HCEC 1CT (cell line): ENCODE data around the gene DIS3L2.
A peak's percentile ranks its signal among the peaks of the same experiment; 100 is the strongest.
"Not testable (repeated sequence)": the region's sequence is repeated elsewhere in the genome, so short reads cannot be mapped to it uniquely, and the experiment has no call there.

Experiments
- DNase-seq: peaks from one replicate; pipeline ENCODE4 v3.0.0-alpha.2; 2017

The DIS3L2 gene

DNA sequence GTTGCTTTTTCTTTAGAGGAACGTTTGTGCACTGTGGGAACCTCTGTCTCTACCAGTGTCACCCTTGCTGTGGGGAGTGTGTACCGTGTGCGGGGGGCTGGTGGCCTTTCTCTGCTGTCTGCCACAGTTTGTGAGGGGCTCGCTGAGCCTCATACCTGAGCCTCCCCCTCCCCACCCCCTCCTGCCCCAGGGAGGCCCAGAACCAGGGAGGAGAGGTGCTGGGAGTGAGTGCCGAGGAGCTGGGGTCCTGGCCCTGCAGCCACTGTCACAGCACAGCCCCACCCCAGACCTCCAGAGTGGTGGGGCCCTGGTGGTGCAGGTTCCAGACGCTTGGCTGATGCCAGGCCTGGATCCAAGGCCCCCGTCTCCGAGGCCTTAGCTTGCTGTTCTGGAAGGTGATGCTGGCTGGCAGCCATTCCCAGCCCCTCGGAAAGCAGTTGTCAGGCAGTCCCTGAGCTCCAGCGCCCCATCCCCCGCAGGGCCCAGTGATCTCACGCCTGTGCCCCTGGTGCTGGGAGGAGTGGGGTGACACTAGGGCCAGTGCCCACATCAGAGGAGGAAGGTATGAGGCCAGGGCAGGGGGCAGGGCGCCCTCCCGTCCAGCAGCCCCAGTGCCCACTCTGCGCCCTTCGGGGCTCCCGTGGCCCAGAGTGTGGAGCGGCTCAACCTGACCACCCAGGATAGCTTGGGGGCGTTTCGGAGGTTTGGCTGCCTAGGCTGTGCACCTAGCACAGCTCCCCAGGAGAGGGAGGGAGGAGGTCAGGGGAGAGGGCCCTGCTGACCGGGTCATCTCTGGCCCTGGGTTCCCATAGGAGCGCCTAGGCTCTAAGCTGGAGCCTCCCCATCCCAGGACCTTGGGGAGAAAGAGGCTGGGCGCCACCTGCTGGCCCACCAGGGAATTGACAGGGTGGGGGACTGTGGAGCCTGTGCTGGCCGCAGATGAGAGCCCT is 364.1 kb downstream of the DIS3L2 start:
- no peak for DNase-seq

DNA sequence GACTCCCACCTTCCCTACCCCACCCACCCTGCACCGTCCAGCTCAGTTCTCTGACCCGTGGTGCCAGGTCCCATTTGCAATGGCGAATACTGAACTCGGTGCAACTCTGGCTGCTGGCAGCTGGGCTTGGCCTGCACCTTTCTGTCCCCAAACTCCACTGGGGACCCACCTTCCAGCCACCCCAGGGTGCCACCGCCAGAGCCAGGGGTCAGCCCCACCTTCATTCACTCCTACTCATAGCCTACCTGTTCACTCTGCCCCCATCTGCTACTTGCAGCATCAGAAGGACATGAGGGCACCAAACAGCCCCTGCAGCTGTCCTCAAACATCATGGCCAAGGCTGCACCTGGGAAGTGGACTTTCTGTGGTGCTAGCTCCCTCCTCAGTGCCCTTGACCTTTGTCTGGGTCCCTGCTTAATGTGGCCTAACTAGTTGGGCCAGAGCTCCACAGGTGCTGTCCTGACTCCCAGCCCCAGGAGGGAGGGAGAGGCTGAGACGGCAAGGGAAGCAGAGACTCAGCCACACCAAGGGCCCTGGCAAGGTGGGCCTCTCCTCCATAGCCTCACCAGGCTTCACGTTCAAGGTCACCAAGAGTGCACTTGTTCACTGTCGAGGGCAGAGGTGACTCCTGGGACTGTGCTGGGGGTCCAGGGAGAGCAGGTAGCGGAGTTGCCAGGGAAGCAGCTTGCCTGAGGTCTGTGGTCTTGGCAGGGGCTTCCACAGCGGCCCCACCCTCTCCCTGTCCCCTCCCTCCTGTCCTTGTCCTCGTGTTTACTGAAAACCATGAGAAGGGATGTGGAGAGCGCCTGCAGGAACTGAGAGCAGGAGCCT is 365.0 kb downstream of the DIS3L2 start:
- DNase-seq, result not testable (repeated sequence)

DNA sequence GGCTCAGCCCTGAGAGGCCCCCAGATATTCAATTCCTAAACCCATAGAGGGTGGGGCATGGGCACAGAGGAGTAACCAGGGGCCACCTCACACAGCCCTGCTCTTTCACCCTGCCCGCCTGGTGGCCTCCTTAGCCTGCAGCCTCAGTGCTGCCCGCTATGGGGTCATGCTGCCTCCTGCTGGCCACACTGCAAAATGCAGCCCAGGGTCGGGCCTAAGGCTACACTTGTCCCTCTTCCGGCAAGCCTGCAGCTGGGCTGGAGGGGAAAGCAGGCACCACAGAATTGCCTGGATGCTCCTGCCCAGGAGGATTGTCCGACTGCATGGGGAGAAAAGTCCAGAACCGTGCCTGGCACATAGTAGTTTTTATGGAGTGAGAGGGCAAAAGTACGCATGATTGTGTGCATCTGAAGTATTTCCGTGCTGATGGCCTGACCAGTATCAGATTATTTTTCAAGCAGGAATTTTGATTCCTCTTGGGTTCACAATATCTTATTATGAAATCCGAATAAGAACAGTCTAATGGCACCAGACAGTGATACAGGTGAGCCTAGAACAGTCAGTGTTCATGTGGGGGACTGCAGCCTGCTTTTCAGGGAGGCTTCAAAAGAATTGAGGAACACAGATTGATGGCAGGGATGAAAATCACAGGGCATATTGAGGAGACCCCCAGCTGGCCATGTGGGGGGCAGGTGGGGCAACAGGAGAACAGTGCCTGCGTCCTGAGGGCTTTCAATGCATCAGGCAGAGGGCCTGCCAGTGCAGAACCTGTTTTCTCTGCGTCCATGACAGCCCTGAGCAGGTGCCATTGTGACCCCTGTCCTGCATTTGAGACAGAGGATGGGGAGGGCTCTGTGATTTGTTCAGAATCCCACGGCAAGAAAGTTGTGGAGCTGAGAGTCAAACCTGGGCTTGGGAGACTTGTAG is 365.9 kb downstream of the DIS3L2 start:
- peak; percentile 19 for DNase-seq

DNA sequence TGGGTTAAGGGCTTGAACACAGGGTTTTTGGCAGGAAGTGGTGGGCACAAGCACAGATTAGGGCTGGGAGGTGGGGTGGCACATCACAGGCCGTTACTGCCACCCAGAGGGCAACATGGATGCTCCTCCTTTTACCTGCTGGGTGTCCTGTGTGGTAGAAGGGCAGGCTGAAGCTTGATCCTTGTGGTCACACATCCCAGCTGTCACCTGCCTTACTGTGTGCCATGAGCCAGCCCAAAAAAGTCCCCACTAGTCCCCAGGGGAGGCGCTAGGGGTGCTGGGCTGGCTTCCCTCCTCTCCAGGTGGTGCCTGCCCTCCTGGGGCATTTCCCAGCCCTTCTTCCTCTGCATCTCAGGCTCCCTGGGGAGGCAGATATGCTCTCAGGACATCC is 366.5 kb downstream of the DIS3L2 start:
- DNase-seq, result no peak

DNA sequence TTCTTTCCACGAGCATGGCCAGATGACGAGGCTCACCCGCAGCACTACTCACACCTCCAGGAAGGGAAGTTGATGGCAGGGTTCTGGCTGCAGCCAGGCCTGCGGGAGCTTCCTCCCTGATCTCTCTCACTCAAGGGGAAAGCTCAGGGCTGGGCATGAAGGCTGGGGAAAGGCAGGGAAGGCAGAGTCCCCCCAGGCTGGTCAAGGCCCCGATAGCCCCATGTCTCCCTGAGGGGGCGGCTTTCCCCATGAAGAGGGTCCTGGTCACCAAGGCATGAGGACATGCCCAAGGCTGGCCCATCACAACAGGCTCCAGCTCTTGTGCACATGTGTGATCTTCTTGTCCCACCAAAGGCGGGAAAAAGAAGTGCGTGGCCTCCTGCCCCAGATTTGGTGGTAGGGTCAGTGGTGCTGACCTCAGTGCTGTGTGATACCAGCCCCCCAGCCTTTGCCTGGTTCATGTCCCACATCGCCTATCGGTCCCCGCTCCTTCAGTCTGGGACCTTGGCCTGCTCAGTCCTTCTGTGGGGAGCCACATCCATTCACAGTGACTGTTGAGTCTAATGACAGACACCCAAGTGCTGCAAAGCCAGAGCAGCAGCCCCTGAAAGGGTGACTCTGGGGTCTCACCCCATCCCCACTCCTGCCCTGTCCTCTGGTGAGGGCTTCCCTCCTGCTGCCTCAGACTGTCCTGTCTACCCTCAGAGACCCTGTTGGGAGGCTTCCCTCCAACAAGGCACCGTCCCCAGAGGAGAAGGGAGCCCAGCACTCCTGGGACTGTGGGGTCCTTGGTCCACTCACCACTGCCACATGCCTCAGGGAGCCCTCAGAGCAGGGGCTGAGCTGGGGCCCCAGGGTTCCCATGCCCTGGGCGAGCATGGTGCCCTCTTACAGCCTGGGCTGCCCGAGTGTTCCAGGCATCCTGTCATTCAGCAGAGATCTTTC is 367.3 kb downstream of the DIS3L2 start:
- no peak for DNase-seq

DNA sequence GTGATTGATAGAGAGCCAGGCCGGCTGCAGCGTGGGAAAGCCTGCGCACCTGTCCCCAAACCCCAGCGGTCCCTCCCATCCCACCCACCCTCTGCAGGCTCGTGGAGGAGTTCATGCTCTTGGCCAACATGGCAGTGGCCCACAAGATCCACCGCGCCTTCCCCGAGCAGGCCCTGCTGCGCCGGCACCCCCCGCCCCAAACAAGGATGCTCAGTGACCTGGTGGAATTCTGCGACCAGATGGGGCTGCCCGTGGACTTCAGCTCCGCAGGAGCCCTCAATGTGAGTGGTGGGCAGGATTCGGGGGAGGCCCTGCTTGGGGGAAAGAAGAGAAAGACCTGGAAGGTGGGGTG is 368.2 kb downstream of the DIS3L2 start:
- DNase-seq, result no peak

DNA sequence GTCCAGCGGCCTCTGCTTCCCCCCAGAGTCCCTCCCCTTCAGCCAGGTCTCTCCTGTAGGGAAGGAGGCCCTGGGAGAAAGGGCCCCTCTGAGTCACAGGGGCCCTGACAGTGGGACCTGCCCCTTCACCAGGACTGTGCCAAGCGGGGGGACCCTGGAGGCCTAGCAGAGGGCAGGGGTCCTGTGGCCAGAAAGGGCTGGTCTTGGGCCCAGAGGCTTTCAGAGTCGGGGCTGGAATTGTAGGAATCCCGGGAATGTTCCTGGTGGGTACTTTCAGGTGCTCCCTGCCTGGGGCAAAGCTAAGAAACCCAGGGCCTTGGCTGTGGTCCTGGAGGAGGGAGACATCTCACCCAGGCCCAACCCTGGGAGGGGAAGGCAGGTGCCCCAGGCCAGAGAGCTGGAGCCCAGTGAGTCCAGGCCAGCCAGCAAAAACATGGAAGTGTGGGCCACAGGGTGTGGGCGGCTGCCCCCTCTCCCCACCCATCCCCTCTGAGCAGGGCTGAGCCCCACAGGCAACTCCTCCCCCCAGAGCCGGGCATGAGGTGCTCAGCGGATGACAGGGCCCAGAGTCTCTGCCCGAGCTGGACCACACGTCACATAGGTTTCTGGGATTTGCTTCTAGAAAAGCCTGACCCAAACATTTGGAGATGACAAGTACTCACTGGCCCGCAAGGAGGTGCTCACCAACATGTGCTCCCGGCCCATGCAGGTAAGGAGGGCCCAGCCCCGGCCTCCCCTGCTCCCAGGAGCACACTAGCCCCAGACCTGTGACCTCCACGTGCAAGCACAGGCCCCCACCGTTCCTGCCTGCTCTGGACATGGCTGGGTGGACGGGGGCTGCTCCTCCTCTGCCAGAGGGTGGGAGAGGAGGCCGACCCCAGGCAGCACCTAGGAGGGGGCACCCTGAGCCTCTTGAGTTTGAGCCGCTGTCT is 368.8 kb downstream of the DIS3L2 start:
- no peak for DNase-seq

DNA sequence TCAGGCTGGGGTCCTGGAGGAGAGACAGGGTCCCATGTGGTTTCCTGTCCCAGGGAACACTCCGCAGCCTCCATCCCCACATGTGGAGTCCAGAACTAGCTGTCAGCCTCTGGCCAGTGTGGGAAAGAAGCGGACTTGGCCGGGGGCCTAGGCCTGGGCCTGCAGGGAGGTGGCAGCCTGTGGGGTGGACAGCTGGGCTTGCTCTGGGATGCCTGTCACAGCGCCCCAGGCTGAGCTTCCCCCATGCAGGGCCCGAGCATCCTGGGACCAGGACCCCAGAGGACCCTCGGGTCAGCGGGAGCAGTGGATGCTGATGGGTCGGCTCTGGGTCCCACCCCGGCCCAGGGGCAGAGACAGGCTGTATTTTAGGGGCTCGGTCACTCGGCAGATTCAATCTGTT is 369.5 kb downstream of the DIS3L2 start:
- DNase-seq, result not testable (repeated sequence)

DNA sequence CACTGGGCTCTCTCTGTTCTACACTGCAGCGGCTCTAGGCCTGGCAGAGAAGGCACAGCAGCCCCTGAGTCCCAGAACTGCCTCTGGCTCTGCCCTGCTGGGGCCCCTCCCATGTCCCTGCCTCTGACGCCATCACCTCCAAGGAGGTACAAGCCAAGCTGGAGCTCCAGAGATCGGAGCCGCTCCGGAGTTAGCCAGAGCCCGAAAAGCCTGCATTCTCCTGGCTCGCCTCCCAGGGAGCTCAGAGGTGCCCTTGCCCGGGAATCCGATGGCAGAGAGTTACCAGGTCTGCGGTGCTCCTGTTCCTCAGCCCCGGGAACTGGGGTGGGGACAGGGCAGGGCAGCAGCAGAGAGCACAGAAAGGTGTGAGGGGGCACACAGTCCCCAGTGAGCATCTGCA is 370.1 kb downstream of the DIS3L2 start:
- DNase-seq, result not testable (repeated sequence)

DNA sequence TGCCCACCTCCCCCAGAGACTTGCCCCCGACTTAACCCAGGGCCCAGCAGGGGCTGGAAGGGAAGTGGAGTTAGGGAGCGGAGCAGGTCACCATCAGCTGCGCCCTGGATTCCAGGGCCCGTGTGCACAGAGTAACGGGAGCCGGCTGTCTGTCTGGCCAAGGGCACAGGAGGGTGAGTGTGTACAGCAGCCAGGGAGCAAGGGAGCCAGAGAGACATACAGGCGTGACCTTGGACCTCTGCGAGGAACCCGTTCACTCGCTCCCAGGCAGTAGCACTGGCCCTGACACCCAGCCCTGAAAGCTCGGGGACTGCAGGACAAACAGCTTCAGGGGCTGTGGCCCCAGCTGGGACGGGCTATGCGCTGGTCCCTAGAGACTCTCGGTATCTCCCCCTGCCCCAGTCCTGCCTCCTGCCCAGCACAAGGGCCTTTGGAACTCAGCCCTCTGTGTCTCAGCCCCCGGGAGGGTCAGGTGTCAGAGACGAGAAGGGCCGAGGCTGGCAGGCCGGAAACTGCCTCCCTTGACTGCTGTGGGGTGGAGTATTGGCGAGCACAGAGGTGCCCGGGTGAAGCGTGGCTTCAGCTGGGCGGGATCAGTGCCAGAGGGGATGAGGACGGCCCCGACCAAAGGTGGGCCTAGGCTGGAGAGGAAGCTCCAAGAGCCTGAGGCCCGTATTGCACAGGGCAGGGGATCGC is 370.9 kb downstream of the DIS3L2 start:
- DNase-seq, result not testable (repeated sequence)

DNA sequence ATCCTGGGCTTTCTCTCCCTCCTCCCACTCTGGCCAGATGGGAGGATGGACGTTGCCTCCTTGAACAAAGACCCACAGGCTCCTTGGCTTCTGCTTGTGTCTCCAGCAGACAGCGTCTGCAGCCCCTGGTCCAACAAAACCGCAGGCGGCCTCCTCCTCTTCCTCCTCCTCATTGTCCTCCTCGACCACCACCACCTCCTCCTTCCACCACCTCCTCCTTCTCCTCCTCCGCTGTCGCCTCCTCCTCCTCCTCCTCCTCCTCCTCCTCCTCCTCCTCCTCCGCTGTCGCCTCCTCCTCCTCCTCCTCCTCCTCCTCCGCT is 371.4 kb downstream of the DIS3L2 start:
- DNase-seq, result no peak

DNA sequence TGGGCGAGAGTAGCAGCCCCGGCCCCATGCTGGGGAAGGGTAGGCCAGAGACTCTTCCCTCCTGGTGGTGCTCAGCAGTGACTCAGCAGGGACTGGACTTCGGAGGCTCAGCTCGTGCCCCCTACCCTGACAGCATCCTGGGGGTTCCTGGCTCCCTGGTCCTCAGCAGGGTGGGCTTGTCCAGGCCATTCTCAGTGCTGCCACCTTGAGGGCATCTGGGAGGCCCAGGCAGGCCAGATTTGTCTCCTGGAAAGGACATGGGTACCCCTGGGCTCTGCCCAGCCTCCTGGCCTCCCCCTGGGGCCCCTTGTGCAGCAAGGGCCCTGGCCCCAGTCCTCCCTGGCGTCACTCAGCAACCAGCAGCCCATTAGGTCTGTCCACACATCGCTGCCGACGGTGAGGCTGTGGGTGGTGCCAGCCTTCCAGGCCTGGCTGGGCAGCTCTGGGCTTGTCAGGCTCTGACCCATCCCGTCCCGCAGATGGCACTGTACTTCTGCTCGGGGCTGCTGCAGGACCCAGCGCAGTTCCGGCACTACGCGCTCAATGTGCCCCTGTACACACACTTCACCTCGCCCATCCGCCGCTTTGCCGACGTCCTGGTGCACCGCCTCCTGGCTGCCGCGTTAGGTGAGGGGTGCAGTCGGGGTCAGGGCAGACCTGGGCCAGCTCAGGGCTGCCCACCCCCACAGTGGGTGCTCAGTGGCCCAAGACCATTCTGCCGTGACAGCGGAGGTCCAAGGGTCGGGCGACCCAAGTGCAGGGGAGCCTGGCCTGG is 372.0 kb downstream of the DIS3L2 start:
- DNase-seq, result no peak

DNA sequence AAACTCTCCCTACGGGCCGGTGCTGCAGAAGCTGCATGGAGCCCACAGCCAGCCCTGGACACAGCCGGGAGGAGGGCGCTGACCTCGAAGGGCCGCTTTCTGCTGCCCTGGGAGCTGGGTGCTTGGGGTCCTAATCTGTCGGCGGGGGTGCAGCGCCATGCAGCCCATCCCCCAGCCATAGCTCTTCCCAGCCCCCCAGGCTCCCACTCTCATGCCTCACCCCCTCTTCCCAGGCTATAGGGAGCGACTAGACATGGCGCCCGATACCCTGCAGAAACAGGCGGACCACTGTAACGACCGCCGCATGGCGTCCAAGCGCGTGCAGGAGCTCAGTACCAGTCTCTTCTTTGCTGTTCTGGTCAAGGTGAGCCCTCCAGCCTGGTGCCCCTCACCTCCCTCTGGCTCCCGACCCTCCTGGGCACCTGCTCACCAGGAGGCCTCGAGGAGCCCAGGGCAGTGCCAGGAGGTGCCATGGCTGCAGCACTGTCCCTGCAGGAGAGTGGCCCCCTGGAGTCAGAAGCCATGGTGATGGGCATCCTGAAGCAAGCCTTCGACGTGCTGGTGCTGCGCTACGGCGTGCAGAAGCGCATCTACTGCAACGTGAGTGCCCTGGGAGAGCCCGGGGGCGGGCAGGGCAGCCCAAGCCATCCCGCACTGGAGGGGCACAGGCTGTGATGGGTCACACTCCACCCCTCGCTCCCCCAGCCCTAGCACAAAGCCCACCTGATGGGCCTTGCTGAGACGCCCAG is 372.8 kb downstream of the DIS3L2 start:
- DNase-seq, result not testable (repeated sequence)

DNA sequence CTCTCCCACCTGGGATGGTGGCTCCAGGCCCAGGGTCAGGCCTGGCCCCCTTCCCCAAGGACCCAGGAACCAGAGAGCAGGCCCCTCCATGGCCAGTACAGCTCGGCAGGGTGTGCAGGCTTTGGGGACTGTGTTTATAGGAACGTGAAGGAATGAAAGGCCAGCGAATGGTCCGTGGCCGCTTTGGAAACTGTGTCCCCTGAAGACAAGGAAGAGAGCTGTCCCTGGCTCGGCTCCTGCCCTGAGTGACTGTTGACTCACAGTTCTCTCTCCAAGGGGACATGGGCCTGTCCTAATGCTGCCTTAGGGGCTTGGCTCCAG is 373.3 kb downstream of the DIS3L2 start:
- DNase-seq, result not testable (repeated sequence)

DNA sequence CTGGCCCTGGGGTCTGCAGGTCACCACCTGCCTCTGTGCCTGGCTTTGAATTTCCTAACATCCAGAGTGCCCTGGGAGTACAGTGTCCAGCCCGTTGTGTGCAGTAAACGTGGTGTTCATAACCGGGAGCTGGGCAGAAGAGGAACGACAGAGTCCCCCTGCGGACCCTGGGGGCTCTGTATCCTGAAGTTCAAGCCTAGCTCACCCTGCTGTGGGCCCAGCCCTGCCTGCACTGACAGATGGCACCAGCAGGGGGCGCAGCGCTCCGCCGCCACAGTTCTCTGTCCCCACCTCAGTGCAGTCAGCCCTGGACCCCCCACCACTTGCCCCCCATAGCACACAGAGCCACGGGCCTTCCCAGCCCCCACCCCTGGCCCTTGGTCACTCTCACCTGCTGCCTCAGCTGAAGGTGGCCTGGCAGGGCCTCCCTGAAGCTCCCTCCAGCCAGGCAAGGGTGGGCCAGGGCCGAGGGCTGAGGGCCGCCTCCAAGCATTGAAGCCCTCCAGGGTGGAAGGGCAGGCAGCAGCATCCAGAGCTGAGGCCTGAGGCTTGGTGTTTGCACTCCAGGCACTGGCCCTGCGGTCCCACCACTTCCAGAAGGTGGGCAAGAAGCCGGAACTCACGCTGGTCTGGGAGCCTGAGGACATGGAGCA is 373.8 kb downstream of the DIS3L2 start:
- DNase-seq, result not testable (repeated sequence)

DNA sequence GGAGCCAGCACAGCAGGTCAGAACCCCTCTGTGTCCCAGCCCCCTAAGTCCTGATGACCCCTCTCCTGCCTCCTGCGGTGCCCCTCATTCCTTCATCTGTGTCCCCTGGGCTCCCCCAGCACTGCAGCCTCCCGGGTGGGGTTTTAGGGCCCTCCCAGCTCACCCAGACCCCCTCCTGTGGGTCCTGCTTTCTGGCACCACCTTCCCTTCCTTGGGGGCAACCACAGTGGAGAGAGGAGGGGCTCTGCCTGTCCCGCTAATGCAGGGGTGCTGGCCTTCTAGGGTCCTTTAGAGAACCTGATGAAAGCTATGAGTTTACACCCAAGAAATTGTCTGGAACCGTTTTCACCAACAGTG is 374.3 kb downstream of the DIS3L2 start:
- DNase-seq, result no peak

DNA sequence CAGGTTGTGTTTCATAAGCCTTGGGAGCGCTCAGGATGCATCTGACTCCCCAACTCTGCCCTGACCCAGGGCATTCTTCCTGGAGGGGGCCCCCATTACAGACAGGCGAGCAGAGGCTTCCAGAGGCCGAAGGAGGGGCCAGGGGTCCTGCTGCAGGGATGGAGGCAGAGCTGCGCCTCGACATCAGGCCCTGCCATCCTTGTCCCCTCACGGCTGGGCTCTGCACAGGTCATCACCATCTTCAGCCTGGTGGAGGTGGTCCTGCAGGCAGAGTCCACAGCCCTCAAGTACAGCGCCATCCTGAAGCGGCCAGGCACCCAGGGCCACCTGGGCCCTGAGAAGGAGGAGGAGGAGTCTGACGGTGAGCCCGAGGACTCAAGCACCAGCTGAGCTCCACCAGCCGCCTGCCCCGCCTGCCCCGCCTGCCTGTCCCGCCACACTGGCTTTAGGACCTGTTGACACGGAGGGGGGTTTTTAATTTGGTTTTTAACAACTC is 374.8 kb downstream of the DIS3L2 start:
- DNase-seq, result no peak
